H9 (cell line): ENCODE data around the gene YBX1. TPM values are rescaled to one million over a fixed set of nuclear protein-coding genes. Genes with fewer than 3 reads are reported as not detected.

Source experiments
- DNase-seq: peaks from one replicate; pipeline ENCODE4 v3.0.0-alpha.2; 2017
- H2AFZ ChIP-seq: one replicate; pipeline ENCODE4 v1.6.1; 2013; ENCODE audit warnings: mild to moderate bottlenecking, low read length, control low read depth, moderate library complexity
- H2AK5ac ChIP-seq: 2 replicates; pipeline ENCODE4 v1.6.1; 2013; ENCODE audit warnings: low read length, control low read depth, mixed read lengths; ENCODE audit not compliant: insufficient read length
- H2BK120ac ChIP-seq: one replicate; pipeline ENCODE4 v1.6.1; 2013; ENCODE audit warnings: low read depth, mild to moderate bottlenecking, low read length, control low read depth, inconsistent platforms; ENCODE audit not compliant: poor library complexity, severe bottlenecking
- H2BK12ac ChIP-seq: 2 replicates; pipeline ENCODE4 v1.6.1; 2013; ENCODE audit warnings: low read length, control low read depth, mixed read lengths, low read depth; ENCODE audit not compliant: insufficient read length
- H2BK15ac ChIP-seq: 2 replicates; pipeline ENCODE4 v1.6.1; 2013; ENCODE audit warnings: low read depth, low read length, control low read depth
- H2BK20ac ChIP-seq: one replicate; pipeline ENCODE4 v1.6.1; 2013; ENCODE audit warnings: low read depth, mild to moderate bottlenecking, low read length, control low read depth, inconsistent platforms; ENCODE audit not compliant: poor library complexity, severe bottlenecking
- H2BK5ac ChIP-seq: 2 replicates; pipeline ENCODE4 v1.6.1; 2013; ENCODE audit warnings: low read length, control low read depth, mixed read lengths; ENCODE audit not compliant: insufficient read length
- H3K14ac ChIP-seq: 2 replicates; pipeline ENCODE4 v1.6.1; 2013; ENCODE audit warnings: low read length, control low read depth; ENCODE audit not compliant: insufficient read depth
- H3K18ac ChIP-seq: 2 replicates; pipeline ENCODE4 v1.6.1; 2013; ENCODE audit warnings: low read depth, mild to moderate bottlenecking, mixed read lengths, low read length, control low read depth; ENCODE audit not compliant: insufficient read length
- H3K23ac ChIP-seq: 2 replicates; pipeline ENCODE4 v1.6.1; 2013; ENCODE audit warnings: low read length, control low read depth, mixed read lengths, low read depth; ENCODE audit not compliant: insufficient read length
- H3K23me2 ChIP-seq: 2 replicates; pipeline ENCODE4 v1.6.1; 2013; ENCODE audit warnings: low read depth, mild to moderate bottlenecking, mixed read lengths, low read length, control low read depth; ENCODE audit not compliant: insufficient read length, poor library complexity, severe bottlenecking
- H3K27ac ChIP-seq: 2 replicates; pipeline ENCODE4 v1.5.1; 2013; ENCODE audit warnings: low read length, control low read depth, mixed read lengths, low read depth; ENCODE audit not compliant: insufficient read length
- H3K27me3 ChIP-seq: 2 replicates; pipeline ENCODE4 v1.6.1; 2013; ENCODE audit warnings: low read length, control low read depth, inconsistent platforms; ENCODE audit not compliant: insufficient read depth
- H3K4ac ChIP-seq: 2 replicates; pipeline ENCODE4 v1.6.1; 2013; ENCODE audit warnings: low read depth, mild to moderate bottlenecking, control low read depth, inconsistent platforms, low read length, moderate library complexity
- H3K4me1 ChIP-seq: 2 replicates; pipeline ENCODE4 v1.6.1; 2013; ENCODE audit warnings: low read length, control low read depth, inconsistent platforms; ENCODE audit not compliant: insufficient read depth
- H3K4me2 ChIP-seq: 2 replicates; pipeline ENCODE4 v1.6.1; 2013; ENCODE audit warnings: low read length, control low read depth, mixed read lengths; ENCODE audit not compliant: insufficient read length, insufficient read depth
- H3K56ac ChIP-seq: 2 replicates; pipeline ENCODE4 v1.6.1; 2013; ENCODE audit warnings: low read depth, mild to moderate bottlenecking, mixed read lengths, low read length, control low read depth; ENCODE audit not compliant: insufficient read length
- H3K79me1 ChIP-seq: 2 replicates; pipeline ENCODE4 v1.6.1; 2013; ENCODE audit warnings: low read depth, mild to moderate bottlenecking, moderate library complexity, low read length, control low read depth, inconsistent platforms; ENCODE audit not compliant: insufficient read depth, poor library complexity, severe bottlenecking
- H3K79me2 ChIP-seq: 2 replicates; pipeline ENCODE4 v1.6.1; 2013; ENCODE audit warnings: low read length, control low read depth, inconsistent platforms; ENCODE audit not compliant: insufficient read depth
- H3K9ac ChIP-seq: 2 replicates; pipeline ENCODE4 v1.6.1; 2013; ENCODE audit warnings: low read length, control low read depth, mixed read lengths; ENCODE audit not compliant: insufficient read length; ENCODE audit errors: extremely low read depth
- H3K9me3 ChIP-seq: one replicate; pipeline ENCODE4 v1.6.1; 2013; ENCODE audit warnings: low read depth, low read length, inconsistent platforms; ENCODE audit not compliant: control insufficient read depth
- H3T11ph ChIP-seq: one replicate; pipeline ENCODE4 v1.6.1; 2013; ENCODE audit warnings: mild to moderate bottlenecking, low read length, control low read depth, inconsistent platforms
- H4K20me1 ChIP-seq: one replicate; pipeline ENCODE4 v1.6.1; 2013; ENCODE audit not compliant: control insufficient read depth, insufficient read length, insufficient read depth
- H4K5ac ChIP-seq: 2 replicates; pipeline ENCODE4 v1.6.1; 2013; ENCODE audit warnings: low read depth, mild to moderate bottlenecking, mixed read lengths, low read length, control low read depth; ENCODE audit not compliant: insufficient read length
- H4K8ac ChIP-seq: replicated peaks from 2 replicates; pipeline ENCODE4 v1.6.1; 2013; ENCODE audit warnings: low read length, control low read depth, mixed read lengths, low read depth; ENCODE audit not compliant: insufficient read length
- H4K91ac ChIP-seq: 2 replicates; pipeline ENCODE4 v1.6.1; 2013; ENCODE audit warnings: low read depth, mild to moderate bottlenecking, moderate library complexity, mixed read lengths, low read length, control low read depth; ENCODE audit not compliant: insufficient read length
- H3K27ac Mint-ChIP-seq, 3 experiments: 2 replicates in 2 of 3; 3 replicates in 1 of 3; pipeline ENCODE4 v1.8.0; 2020 to 2021; ENCODE audit warnings: mixed read lengths in 3 of 3, mild to moderate bottlenecking in 1 of 3, moderate library complexity in 1 of 3
- H3K27me3 Mint-ChIP-seq: 2 replicates; pipeline ENCODE4 v1.8.0; 2021; ENCODE audit warnings: low read depth, mild to moderate bottlenecking, moderate library complexity, mixed read lengths
- H3K36me3 Mint-ChIP-seq, 3 experiments: 2 replicates in 2 of 3; 3 replicates in 1 of 3; pipeline ENCODE4 v1.8.0; 2020 to 2021; ENCODE audit warnings: low read depth in 3 of 3, mixed read lengths in 3 of 3; ENCODE audit not compliant: insufficient read depth in 1 of 3
- H3K4me1 Mint-ChIP-seq, 2 experiments: 2 replicates each; pipeline ENCODE4 v1.8.0; 2020; ENCODE audit warnings: mixed read lengths in 2 of 2
- H3K4me3 Mint-ChIP-seq, 2 experiments: 2 replicates in 1 of 2; 3 replicates in 1 of 2; pipeline ENCODE4 v1.8.0; 2020 to 2021; ENCODE audit warnings: mild to moderate bottlenecking in 2 of 2, mixed read lengths in 2 of 2, moderate library complexity in 1 of 2
- H3K9me3 Mint-ChIP-seq, 2 experiments: 2 replicates in 1 of 2; 3 replicates in 1 of 2; pipeline ENCODE4 v1.8.0; 2020; ENCODE audit warnings: mild to moderate bottlenecking in 2 of 2, mixed read lengths in 2 of 2, moderate library complexity in 1 of 2
- WGBS: extraction: QIAGEN DNeasy Blood & Tissue Kit; methylation state at CpG from one replicate; pipeline ENCODE4 v1.1.7; 2013; ENCODE audit warnings: missing lambda C conversion rate, low lambda C conversion rate, mixed read lengths; ENCODE audit not compliant: insufficient read length; ENCODE audit errors: extremely low coverage; 5-methylcytosine and 5-hydroxymethylcytosine counted together
- total RNA-seq: library from RNA; stranded (reverse); gene quantifications from 2 replicates; pipeline ENCODE4 v1.2.1, GENCODE V29; 2021
- TF ChIP-seq, protein P1 (sequence below): fragments of 200-600 bp; sonication (generic); conservative IDR thresholded peaks from 3 replicates; pipeline ENCODE4 v1.8.0; 2021; ENCODE audit warnings: antibody characterized with exemption, mild to moderate bottlenecking

YBX1 gene
- total RNA-seq, 1 experiment from 2014 or later = 1,019 TPM

GRCh38 chr1:42740851-42741580 lies 58.8 kb downstream of the YBX1 start:
- no peak overlapping the region for H2BK5ac ChIP-seq
- H2BK12ac ChIP-seq = no peak overlapping the region
- H3K23me2 ChIP-seq = no peaks in the 10 kb centered on the region
- peak overlapping the region; percentile 56 for H3K18ac ChIP-seq
- H3K9me3 Mint-ChIP-seq = no peaks in the 10 kb centered on the region
- no peaks in the 10 kb centered on the region for H3K79me2 ChIP-seq
- no peak overlapping the region for H3K27ac ChIP-seq
- no peak overlapping the region for H2BK15ac ChIP-seq
- H3K4me2 ChIP-seq = no peak overlapping the region
- H3K23ac ChIP-seq = no peak overlapping the region
- no peaks in the 10 kb centered on the region for H4K20me1 ChIP-seq
- H3K4ac ChIP-seq = no peak overlapping the region
- no peak overlapping the region for H3K9ac ChIP-seq
- no peak overlapping the region for H4K91ac ChIP-seq
- no peaks in the 10 kb centered on the region for H3K9me3 ChIP-seq
- WGBS = no CpG with 5 or more reads among the region's 19 CpGs
- no peak overlapping the region for H4K8ac ChIP-seq
- no peak overlapping the region for H2BK20ac ChIP-seq
- H2AFZ ChIP-seq = no peak overlapping the region
- H3K27me3 Mint-ChIP-seq = no peaks in the 10 kb centered on the region; the same call in none of the 2 replicates
- H3K79me1 ChIP-seq = no peaks in the 10 kb centered on the region
- H3K4me3 Mint-ChIP-seq = peak overlapping the region in 1 of 2 experiments; percentile 47; a peak in 3 of 5 replicates
- no peak overlapping the region for H3K56ac ChIP-seq
- no peak overlapping the region for H2BK120ac ChIP-seq
- no peak overlapping the region for H3T11ph ChIP-seq
- peaks cover 0 to 7% (median 6%) of the 10 kb centered on the region in 3 experiments; a peak in 4 of 7 replicates for H3K36me3 Mint-ChIP-seq
- H2AK5ac ChIP-seq = no peak overlapping the region
- H3K27me3 ChIP-seq = no peaks in the 10 kb centered on the region
- no peaks in the 10 kb centered on the region; the same call in 1 of the 2 replicates for H3K4me1 ChIP-seq
- peaks cover 43 to 51% of the 10 kb centered on the region in 2 experiments for H3K4me1 Mint-ChIP-seq
- TF ChIP-seq, protein P1, sequence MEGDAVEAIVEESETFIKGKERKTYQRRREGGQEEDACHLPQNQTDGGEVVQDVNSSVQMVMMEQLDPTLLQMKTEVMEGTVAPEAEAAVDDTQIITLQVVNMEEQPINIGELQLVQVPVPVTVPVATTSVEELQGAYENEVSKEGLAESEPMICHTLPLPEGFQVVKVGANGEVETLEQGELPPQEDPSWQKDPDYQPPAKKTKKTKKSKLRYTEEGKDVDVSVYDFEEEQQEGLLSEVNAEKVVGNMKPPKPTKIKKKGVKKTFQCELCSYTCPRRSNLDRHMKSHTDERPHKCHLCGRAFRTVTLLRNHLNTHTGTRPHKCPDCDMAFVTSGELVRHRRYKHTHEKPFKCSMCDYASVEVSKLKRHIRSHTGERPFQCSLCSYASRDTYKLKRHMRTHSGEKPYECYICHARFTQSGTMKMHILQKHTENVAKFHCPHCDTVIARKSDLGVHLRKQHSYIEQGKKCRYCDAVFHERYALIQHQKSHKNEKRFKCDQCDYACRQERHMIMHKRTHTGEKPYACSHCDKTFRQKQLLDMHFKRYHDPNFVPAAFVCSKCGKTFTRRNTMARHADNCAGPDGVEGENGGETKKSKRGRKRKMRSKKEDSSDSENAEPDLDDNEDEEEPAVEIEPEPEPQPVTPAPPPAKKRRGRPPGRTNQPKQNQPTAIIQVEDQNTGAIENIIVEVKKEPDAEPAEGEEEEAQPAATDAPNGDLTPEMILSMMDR = no peak
- H3K14ac ChIP-seq = peak overlapping the region; percentile 39; the same call in 1 of the 2 replicates
- H4K5ac ChIP-seq = peak overlapping the region; percentile 53
- H3K27ac Mint-ChIP-seq = peak overlapping the region in 2 of 3 experiments; percentile 87 to 89; a peak in 3 of 7 replicates
- peak; percentile 84 for DNase-seq
